ENCODE data around the gene SHPK. TPM values are rescaled to one million over a fixed set of nuclear protein-coding genes. Genes with fewer than 3 reads are reported as not detected.
A peak's percentile ranks its signal among the peaks of the same experiment; 100 is the strongest.

SHPK gene
- total RNA-seq, 1 experiment from 2014 or later, result 19.6 TPM

DNA sequence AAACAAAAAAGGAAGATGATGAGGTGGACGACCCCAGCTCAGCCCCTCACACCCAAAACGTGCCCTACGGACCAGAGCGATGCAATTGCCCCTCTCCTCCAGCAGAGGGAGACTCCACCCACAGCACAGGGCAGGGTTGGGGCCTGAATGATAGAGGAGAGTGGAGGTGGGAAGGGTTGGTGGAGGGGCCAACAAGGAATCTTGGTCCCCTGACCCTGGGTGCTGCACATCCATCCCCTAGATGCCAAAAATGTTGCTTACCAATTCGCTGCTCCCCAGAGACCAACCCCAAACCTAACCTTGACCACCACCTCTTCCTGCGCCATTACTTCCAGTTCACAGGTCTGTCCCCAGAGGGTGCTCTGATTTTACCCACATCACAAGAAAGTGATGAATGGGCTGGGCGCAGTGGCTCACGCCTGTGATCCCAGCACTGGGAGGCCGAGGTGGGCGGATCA, 47.0 kb upstream of the SHPK start:
- no peak overlapping the region for H3K9ac ChIP-seq (ENCODE audit: low read length)
- RAD21 ChIA-PET (ENCODE audit: low non-redundant PET in 1 of 2, low total read pairs in 2 of 2, uncharacterized antibody in 2 of 2, unreplicated experiment in 2 of 2), result interaction anchor here in 1 of 2 experiments (0.9 kb wide), 1 partner anchor 41 kb away, joined by 3 read pairs; the partner anchor contains the start of gene HASPIN
- intact Hi-C loops (cut with micrococcal nuclease), result loop anchor here (2.0 kb wide), 1 partner anchor 144 kb away; no protein-coding TSS in a partner anchor

DNA sequence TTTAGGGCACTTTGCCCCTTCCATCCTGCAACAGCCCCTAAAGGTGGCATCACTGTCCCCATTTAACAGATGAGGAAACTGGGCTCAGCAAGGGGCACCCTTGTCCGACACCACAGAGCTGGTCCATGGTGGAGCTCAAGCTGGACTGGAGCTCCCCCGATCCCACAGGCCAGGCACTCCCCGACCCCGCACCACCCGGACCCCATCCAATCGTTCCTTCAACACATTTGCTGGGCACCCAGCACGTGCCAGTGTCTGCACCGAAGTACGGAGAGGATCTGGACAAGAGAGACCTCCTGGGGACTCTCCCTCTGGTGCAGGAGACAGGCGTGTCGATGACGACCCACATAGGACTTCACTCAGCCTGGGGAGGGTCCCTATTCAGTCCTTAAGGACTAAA, 46.0 kb upstream of the SHPK start:
- H3K4me1 ChIP-seq (ENCODE audit: control insufficient read depth in 1 of 2, insufficient read depth in 2 of 2, low read length in 2 of 2), result peaks cover 0 to 10% of the 10 kb centered on the region in 2 experiments; a peak in 3 of 4 replicates
- no peaks in the 10 kb centered on the region for H3K79me2 ChIP-seq (ENCODE audit: insufficient read depth, low read length)
- no peak overlapping the region for H3K9ac ChIP-seq (ENCODE audit: low read length)
- H4K20me1 ChIP-seq (ENCODE audit: insufficient read depth), result no peaks in the 10 kb centered on the region
- TF ChIP-seq CEBPB (IDR thresholded peaks at IDR 0.05; ENCODE audit: low read depth) (no peak), SP1 (IDR thresholded peaks at IDR 0.05; ENCODE audit: low read depth) (no peak), YY1 (IDR thresholded peaks at IDR 0.05; ENCODE audit: extremely low read depth, insufficient replicate concordance, low read depth, low read length) (no peak), EZH2phosphoT487 (IDR thresholded peaks at IDR 0.05; ENCODE audit: borderline replicate concordance) (no peak), ZFX (IDR thresholded peaks at IDR 0.05) (no peak), POLR2A (IDR thresholded peaks at IDR 0.05; ENCODE audit: borderline replicate concordance, extremely low read depth, insufficient read depth, insufficient read length) (no peak), JUND (IDR thresholded peaks at IDR 0.05) (no peak), ELF1 (IDR thresholded peaks at IDR 0.05; ENCODE audit: borderline replicate concordance, low read depth) (no peak), FOSL1 (IDR thresholded peaks at IDR 0.05; ENCODE audit: low read depth) (no peak)
- no TSS peak for BruUV-seq (replicated peaks)
- H3K27ac ChIP-seq (ENCODE audit: low read depth, low read length), result no peak overlapping the region
- H3K4me2 ChIP-seq (ENCODE audit: low read length), result no peak overlapping the region
- no peak for DNase-seq (ENCODE audit: low read depth, low spot score)
- H3K9me3 ChIP-seq (ENCODE audit: control insufficient read depth in 1 of 2, insufficient read depth in 1 of 2, low read depth in 1 of 2, low read length in 2 of 2), result no peaks in the 10 kb centered on the region
- ChIA-PET RAD21 (ENCODE audit: low non-redundant PET in 1 of 2, low total read pairs in 2 of 2, uncharacterized antibody in 2 of 2, unreplicated experiment in 2 of 2) (no interaction called here), POLR2A (no interaction called here), CTCF (interaction anchor here (0.8 to 1.8 kb wide), 4 partner anchors 13 to 145 kb away, joined by 7 to 11 read pairs (median 8); partner anchors contain the start of genes EMC6, P2RX5 and TAX1BP3)
- no peak for ATAC-seq
- no peaks in the 10 kb centered on the region for H3K9me2 ChIP-seq (ENCODE audit: insufficient read depth)
- no peak overlapping the region for H3K4me3 ChIP-seq (replicated peaks in 1 of 2; ENCODE audit: low read depth in 1 of 2, low read length in 2 of 2)
- intact Hi-C loops (cut with micrococcal nuclease), result loop anchor here (2.0 kb wide), 1 partner anchor 145 kb away; no protein-coding TSS in a partner anchor
- H2AFZ ChIP-seq (ENCODE audit: low read depth, low read length, poor library complexity, severe bottlenecking), result no peak overlapping the region
- no peaks in the 10 kb centered on the region for H3K27me3 ChIP-seq (ENCODE audit: insufficient read depth, low read length)
- H3K36me3 ChIP-seq (ENCODE audit: control insufficient read depth in 1 of 2, insufficient read depth in 2 of 2, low read length in 2 of 2), result no peaks in the 10 kb centered on the region

More for the DNA sequence above, 47.0 kb upstream of the SHPK start:
- no peaks in the 10 kb centered on the region for H3K9me2 ChIP-seq (ENCODE audit: insufficient read depth)
- H3K9me3 ChIP-seq (ENCODE audit: control insufficient read depth in 1 of 2, insufficient read depth in 1 of 2, low read depth in 1 of 2, low read length in 2 of 2), result no peaks in the 10 kb centered on the region
- no peaks in the 10 kb centered on the region for H3K36me3 ChIP-seq (ENCODE audit: control insufficient read depth in 1 of 2, insufficient read depth in 2 of 2, low read length in 2 of 2)
- ATAC-seq, result peak; percentile 90
- BruUV-seq (replicated peaks), result no TSS peak
- no peak for TF ChIP-seq ZFX (IDR thresholded peaks at IDR 0.05)
- TF ChIP-seq, protein P1, sequence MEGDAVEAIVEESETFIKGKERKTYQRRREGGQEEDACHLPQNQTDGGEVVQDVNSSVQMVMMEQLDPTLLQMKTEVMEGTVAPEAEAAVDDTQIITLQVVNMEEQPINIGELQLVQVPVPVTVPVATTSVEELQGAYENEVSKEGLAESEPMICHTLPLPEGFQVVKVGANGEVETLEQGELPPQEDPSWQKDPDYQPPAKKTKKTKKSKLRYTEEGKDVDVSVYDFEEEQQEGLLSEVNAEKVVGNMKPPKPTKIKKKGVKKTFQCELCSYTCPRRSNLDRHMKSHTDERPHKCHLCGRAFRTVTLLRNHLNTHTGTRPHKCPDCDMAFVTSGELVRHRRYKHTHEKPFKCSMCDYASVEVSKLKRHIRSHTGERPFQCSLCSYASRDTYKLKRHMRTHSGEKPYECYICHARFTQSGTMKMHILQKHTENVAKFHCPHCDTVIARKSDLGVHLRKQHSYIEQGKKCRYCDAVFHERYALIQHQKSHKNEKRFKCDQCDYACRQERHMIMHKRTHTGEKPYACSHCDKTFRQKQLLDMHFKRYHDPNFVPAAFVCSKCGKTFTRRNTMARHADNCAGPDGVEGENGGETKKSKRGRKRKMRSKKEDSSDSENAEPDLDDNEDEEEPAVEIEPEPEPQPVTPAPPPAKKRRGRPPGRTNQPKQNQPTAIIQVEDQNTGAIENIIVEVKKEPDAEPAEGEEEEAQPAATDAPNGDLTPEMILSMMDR (IDR thresholded peaks at IDR 0.05 in 2 of 3, conservative IDR thresholded peaks at IDR 0.05 in 1 of 3; ENCODE audit: borderline replicate concordance in 1 of 3, insufficient read depth in 1 of 3, low read depth in 2 of 3, low read length in 2 of 3), result peak; percentile 93 to 98 (median 97)
- TF ChIP-seq RAD21 (IDR thresholded peaks at IDR 0.05; ENCODE audit: low read depth), result peak; percentile 68
- H3K4me3 ChIP-seq (replicated peaks in 1 of 2; ENCODE audit: low read depth in 1 of 2, low read length in 2 of 2), result no peak overlapping the region
- peak; percentile 53 for DNase-seq (ENCODE audit: low read depth, low spot score)
- CTCF ChIA-PET, result interaction anchor here (0.6 to 1.8 kb wide), 9 partner anchors 9 to 144 kb away, joined by 3 to 11 read pairs (median 6); partner anchors contain the start of genes CTNS, EMC6, HASPIN and P2RX5
- POLR2A ChIA-PET, result no interaction called here
- peak overlapping the region; percentile 37 for H3K4me2 ChIP-seq (ENCODE audit: low read length)
- H3K27me3 ChIP-seq (ENCODE audit: insufficient read depth, low read length), result no peaks in the 10 kb centered on the region
- no peak overlapping the region for H2AFZ ChIP-seq (ENCODE audit: low read depth, low read length, poor library complexity, severe bottlenecking)
- peaks cover 0 to 10% of the 10 kb centered on the region in 2 experiments; a peak in 3 of 4 replicates for H3K4me1 ChIP-seq (ENCODE audit: control insufficient read depth in 1 of 2, insufficient read depth in 2 of 2, low read length in 2 of 2)
- no peak overlapping the region for H3K27ac ChIP-seq (ENCODE audit: low read depth, low read length)
- H3K79me2 ChIP-seq (ENCODE audit: insufficient read depth, low read length), result no peaks in the 10 kb centered on the region
- H4K20me1 ChIP-seq (ENCODE audit: insufficient read depth), result no peaks in the 10 kb centered on the region

All from HCT116 (cell line).